ENCODE measurements around the gene MCHR1. TPM values are rescaled to one million over a fixed set of nuclear protein-coding genes. Genes with fewer than 3 reads are reported as not detected.
A peak's percentile ranks its signal among the peaks of the same experiment; 100 is the strongest.

Gene MCHR1
- total RNA-seq, 1 donor from 2014 or later, result 0.43 TPM

DNA sequence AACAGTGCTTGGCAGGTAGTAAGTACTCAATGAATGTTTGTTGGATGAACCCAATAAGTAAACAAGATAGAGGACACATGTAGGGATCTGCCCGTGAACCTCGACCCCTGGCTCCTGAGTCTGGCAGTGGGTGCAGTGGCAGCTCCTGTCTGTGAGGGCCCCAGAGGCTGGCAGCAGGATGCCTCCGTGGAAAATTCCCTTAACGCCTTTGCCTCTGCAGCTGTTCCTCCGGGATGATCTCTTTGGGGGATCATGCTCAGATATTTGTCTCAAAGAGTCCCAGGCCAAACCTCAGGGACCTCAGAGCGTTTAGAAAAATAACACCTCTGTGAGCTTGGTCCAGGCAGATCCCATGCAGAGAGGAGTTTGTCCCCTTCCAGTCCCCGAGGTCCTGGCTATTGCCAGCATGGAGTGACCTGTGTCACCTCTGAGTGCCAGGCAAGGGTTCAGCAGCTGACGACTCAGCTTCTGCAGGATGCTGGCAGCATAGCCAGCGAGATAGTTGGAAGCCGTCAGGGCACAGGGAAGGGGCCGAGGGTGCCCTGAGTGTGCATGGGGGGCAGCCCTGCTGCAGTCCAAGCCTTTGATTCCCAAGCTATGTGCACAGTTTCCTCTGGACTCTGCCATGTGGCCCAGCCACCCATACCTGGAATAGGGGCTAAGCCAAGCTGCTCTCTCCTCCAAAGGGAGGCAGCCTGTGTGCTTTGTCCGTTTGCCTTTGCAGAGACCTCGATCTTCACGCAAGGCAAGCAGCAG is 613 bp upstream of the MCHR1 start:
- no peak for DNase-seq (ENCODE audit: low spot score)

DNA sequence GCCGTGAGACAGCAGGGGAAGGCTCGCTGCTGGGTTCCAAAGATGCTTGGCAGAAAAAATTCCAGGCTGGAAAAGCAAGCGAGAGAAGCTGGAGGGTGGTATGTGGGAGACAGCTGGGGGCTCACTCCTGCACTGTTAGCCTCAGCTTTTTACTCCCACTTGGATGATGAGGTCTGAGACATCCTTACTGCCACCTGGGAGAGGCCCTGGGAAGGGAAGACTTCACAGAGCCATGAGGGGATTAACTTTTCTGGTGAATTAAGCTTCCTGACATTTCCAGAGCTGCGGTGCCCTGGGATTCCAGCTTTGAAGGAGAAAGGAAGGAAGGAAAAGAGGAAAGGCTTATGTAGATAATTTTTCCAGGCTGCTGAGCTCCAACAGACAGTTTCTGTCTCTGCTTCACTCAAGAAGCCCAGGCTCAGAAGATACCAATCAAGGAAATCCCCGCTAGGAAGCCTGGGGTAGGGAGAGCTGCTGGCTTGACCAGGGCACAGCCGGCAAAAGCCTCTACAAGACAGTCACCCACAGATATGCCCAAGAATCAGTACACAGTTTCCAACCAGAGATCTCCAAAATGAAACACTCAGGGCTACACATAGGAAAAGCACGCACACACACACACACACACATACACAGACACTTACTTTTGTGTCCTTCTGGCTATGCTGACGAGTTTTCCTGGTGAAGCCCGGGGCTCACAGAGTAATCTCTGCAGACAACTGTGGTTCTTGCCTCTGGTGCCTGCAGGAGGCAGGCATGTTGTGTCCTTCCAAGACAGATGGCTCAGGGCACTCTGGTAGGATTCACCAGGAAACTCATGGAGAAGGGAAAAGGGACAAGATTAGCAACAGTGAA is 907 bp downstream of the MCHR1 start:
- DNase-seq (ENCODE audit: low spot score), result no peak
- intact Hi-C loops (cut with DNase I), result no loop called here

More for the DNA sequence above, 613 bp upstream of the MCHR1 start:
- intact Hi-C loops (cut with DNase I), result no loop called here

DNA sequence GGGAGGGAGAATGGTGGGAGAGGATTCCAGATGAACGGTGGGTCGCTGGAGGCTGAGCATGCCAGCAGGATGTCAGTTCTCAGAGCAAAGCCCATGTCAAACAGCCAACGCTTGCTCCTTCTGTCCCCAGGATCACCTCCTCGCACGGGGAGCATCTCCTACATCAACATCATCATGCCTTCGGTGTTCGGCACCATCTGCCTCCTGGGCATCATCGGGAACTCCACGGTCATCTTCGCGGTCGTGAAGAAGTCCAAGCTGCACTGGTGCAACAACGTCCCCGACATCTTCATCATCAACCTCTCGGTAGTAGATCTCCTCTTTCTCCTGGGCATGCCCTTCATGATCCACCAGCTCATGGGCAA is 1.5 kb downstream of the MCHR1 start:
- DNase-seq (ENCODE audit: low spot score), result no peak
- intact Hi-C loops (cut with DNase I), result no loop called here

DNA sequence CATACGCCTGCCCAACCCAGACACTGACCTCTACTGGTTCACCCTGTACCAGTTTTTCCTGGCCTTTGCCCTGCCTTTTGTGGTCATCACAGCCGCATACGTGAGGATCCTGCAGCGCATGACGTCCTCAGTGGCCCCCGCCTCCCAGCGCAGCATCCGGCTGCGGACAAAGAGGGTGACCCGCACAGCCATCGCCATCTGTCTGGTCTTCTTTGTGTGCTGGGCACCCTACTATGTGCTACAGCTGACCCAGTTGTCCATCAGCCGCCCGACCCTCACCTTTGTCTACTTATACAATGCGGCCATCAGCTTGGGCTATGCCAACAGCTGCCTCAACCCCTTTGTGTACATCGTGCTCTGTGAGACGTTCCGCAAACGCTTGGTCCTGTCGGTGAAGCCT is 2.2 kb downstream of the MCHR1 start:
- no peak for DNase-seq (ENCODE audit: low spot score)
- intact Hi-C loops (cut with DNase I), result no loop called here

DNA sequence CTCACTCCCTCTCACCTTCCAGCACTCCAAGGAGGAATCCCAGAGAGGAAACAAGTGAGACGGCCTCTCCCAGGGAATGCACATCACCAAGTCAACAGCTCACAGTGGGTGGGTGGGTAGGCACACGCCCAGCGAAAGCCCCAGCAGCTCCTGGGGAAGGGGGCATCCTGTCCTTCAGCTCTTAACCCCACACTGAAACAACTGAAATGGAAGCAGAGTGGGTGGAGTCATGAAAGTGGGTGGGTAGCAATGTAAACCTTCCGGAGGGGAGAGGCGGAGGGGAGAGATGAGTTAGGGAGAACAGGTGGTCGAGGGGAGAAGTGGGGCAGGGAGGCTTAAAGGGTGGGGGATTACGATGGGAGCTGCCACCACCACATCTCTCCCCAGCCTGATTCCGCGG is 5.4 kb downstream of the MCHR1 start:
- no peak for DNase-seq (ENCODE audit: low spot score)
- intact Hi-C loops (cut with DNase I), result loop anchor here (2.0 kb wide), 1 partner anchor 80 kb away; no protein-coding TSS in a partner anchor

DNA sequence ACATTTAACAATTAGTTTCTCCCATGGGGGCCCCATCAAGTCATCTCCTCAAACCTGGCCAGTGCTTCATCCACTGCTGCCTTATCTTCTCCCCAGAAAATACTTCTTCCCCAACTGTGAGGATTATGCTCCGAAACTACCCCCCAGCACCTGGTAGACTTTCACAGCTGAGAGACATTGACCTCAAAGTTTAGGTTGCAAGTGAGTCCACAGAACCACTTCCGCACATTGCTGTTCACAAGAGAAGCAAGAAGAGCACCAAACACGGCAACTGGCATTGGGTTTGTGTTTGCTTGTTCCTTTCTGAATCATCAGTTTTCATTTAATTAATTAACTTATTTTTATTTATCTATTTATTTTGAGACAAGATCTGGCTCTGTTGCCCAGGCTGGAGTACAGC is 6.1 kb downstream of the MCHR1 start:
- intact Hi-C loops (cut with DNase I), result loop anchor here (2.0 kb wide), 1 partner anchor 79 kb away; no protein-coding TSS in a partner anchor
- no peak for DNase-seq (ENCODE audit: low spot score)

DNA sequence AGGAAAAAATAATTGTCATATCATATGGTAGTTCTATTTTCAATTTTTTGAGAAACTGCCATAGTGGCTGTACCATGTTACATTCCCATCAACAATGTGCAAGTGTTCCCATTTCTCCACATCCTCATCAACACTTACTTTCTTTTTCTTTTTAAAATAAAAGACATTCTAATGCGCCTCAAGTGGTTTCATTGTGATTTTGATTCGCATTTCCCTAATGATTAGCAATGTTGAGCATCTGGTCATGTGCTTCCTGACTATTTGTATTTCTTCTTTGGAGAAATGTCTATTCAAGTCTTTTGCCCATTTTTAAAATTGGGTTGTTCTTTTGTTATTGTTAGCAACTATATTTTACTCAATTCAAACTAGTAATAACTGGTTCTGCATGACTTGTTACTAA is 8.4 kb downstream of the MCHR1 start:
- no peak for DNase-seq (ENCODE audit: low spot score)
- intact Hi-C loops (cut with DNase I), result no loop called here

DNA sequence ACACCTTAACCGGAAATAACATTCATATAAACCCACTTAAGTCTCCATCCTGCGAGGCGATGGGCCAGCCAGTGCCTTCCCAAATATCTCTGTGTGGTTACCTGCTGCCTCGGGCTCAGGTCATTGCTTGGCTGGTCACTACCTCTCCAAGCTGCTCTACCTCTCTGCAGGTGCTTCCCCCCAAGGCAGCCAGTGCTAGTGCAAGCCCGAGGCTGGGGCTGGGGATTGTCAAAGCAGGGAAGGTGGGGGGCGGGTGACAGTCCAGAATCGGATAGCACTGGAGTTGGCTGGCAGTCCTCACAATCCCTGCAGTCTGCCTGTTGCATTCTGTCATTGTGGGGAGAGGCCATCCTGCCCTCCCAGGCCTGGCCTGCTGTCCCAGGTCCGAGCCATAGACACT is 11.1 kb downstream of the MCHR1 start:
- DNase-seq (ENCODE audit: low spot score), result no peak
- intact Hi-C loops (cut with DNase I), result no loop called here

DNA sequence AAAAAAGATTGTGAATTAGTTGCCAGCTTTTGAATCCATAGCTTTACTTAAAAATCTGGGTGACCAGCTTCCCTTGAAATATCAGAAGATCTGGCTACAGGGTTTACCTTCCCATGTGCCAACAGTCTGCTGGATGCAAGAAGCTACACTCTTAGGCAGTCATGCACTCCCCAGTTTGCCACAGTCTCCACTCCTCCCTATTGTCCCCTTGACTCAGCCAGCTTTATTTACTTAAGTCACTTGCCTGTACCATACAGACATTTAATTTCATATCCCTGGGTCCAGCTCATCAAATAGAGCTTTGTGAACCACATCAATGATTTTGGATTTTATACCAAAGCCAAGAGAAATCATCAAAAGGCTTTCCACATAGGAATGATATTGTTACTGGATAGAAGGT is 12.2 kb downstream of the MCHR1 start:
- no peak for DNase-seq (ENCODE audit: low spot score)
- intact Hi-C loops (cut with DNase I), result no loop called here

DNA sequence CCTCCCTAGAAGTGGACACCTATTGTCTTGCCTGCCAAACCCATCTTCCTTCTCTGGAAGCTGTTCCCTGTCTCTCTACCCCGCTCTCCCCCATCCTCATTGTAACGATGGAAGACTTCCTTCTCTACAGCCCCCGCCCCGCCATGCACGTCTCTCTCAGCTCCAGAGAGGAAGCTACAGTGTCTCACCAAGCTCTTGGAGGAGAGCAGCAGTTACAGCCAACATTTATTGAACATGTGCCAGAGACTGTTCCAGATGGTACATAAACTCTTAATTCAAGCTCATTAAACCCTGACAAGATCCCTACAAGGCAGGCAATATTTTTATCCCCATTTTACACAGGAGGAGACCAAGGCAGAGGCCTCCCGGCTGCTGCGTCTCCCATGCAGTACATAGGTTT is 15.1 kb downstream of the MCHR1 start:
- intact Hi-C loops (cut with DNase I), result no loop called here

DNA sequence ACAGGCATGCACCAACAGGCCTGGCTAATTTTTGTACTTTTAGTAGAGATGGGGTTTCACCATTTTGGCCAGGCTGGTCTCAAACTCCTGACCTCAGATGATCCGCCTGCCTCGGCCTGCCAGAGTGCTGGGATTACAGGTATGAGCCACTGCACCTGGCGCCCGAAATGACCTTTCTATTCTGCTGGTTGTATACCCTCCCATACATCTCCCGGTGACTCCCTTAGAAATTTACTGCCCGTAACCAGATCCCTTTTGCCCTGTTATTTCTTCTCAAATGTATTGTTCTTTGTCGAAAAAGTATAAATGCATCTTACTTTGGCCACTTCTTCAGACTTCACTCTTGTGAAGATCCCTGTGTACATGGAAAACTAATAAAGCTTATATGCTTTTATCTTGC is 22.0 kb downstream of the MCHR1 start:
- intact Hi-C loops (cut with DNase I), result no loop called here
- no peak for DNase-seq (ENCODE audit: low spot score)

More for the DNA sequence above, 15.1 kb downstream of the MCHR1 start:
- DNase-seq (ENCODE audit: low spot score), result peak; percentile 53

DNA sequence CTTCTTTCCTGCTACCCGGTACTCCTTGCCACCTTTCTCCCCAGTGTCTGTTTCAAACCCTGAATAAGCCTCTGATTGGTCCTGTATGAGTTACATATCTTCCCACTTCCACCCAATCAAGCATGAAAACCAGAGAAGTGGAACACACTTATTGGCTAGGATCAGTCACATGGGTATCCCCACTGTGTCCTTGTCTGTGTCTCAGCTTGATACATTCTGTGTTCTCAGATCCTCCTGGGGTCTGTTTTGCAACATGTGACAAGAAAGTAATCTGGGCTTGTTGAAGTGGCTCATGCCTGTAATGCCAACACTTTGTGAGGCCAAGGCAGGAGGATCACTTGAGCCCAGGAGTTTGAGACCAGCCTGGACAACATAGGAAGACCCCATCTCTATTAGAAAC is 23.9 kb downstream of the MCHR1 start:
- intact Hi-C loops (cut with DNase I), result no loop called here
- DNase-seq (ENCODE audit: low spot score), result peak; percentile 7

DNA sequence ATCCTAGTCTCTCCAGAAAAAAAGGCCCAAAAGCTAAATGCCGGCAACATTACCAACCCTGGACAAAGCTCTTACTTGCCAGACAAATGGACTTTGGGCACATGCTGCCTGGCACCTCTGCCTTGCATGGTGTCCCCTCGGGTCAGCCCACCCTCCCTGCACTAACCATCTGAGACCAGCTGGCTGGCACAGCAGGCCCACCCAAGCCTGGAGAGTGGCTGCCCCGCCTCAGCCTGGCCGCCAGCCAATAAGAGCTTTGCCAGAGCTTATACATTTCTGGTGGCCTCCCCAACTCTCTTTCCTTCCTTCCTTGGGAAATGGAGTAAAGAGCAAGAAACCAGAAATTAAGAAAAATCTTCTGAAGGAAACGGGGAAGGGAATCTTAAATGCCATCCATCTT is 24.5 kb downstream of the MCHR1 start:
- no peak for DNase-seq (ENCODE audit: low spot score)
- intact Hi-C loops (cut with DNase I), result no loop called here

DNA sequence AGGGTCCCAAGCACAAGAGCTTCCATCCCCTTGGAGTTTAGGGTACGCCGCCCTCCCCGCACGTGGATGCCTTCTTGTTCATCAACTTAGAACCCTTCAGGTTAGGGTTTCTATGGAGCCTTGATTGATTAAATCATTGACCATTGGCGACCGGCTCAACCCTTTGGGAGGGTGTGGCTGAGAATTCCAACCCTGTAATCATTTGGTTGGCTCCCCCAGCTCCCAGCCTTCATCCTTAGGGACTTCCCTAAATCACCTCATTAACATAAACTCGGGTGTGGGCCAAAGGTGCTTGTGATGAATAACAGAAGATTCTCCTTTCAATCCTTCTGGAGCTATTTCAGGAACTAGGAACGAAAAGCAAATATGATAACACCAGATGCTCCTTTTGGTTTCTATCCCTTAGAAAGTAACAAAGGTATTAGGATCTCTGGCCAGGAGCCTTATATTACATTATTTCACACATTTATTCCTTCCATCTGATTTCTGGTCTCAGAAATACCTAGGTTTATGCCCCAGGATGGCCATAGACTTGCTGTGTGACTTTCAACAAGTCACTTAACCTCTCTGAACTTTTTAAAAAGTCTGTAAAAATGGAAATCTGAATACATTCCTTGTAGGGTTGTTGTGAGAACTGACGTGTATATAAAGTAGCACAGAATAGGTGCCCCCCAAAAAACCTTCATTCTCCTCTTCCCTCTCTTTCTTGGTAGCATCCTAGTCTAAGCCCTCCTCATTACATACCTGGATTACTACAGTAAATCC is 26.8 kb downstream of the MCHR1 start:
- intact Hi-C loops (cut with DNase I), result no loop called here
- no peak for DNase-seq (ENCODE audit: low spot score)

DNA sequence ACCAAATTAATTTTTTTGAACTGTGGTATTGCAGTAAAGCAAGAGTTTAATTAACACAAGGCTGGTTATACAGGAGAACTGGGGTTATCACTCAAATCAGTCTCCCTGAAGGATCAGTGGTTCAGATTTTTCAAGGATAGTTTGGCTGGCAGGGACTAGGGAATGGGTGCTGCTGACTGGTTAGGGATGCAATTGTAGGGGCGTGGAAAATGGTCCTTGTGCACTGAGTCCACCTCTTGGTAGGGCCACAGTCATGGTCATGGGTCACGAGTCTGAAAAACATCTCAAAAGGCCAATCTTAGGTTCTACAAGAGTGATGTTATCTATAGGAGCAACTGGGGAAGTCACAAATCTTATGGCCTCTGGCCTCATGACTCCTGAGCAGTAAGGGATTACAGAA is 27.9 kb downstream of the MCHR1 start:
- intact Hi-C loops (cut with DNase I), result no loop called here
- no peak for DNase-seq (ENCODE audit: low spot score)

DNA sequence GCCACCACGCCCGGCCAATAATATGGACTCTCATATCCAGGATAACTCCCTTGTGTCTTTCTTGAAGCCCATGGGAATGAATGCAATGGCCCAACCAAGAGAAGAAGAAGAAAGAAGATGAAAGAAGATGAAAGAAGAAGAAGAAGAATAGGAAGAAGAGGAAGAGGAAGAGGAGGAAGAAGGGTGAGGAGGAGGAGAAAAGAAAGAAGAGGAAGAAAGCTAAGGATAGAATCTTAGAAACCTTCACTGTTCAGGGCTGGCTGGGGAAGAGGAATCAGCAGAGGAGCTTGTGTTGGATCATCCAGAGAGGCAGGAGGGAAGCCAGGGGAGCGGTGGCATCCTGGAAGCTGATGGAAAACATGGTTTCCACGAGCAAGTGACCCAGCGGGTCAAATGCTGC is 28.9 kb downstream of the MCHR1 start:
- intact Hi-C loops (cut with DNase I), result no loop called here

DNA sequence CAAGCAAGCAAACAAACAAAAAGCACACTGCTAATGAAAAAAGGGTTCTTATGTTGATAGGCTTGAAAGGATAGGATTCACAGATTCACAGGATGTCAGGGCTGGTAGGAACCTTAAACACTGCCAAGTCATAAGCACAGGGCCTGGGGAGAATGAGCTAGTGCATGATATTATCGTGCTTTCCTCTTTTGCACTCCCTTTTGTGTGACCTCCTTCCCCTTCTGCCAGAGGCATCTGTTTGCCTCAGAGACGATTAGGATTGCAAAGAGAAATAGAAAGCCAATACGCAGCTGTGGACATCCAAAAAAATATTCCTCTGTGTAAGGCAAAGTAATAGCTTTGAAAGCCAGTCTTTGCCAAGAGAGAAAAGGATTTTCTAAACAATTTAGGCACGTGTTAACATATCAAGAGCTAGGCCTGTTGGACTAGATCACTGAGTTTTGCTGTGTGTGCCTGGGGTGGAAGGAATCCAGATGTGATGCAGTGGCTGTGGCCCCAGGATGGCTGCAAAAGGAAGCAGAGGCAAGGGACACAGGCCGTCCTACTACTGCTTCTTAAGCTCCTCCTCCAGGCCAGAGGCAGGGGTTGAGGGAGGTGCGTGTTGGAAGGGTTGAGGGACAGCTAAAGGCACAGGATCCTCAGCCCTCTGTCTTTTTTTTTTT is 30.6 kb downstream of the MCHR1 start:
- intact Hi-C loops (cut with DNase I), result loop anchor here (5.0 kb wide), 1 partner anchor 43 kb away; no protein-coding TSS in a partner anchor
- DNase-seq (ENCODE audit: low spot score), result peak; percentile 19

More for the DNA sequence above, 28.9 kb downstream of the MCHR1 start:
- no peak for DNase-seq (ENCODE audit: low spot score)

DNA sequence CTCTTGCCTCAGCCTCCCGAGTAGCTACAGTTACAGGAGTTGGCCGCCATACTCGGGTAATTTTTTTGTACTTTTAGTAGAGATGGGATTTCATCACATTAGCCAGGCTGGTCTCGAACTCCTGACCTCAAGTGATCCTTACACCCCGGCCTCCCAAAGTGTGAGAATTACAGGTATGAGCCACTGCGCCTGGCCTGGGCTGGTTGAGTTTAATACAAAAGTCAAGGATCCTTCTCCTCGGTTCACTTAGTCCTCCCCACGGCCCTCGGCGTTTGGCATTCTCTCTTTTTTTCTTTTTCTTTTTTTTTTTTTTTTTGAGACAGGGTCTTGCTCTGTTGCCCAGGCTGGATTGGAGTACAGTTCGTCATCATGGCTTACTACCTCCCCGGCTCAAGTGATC is 33.0 kb downstream of the MCHR1 start:
- no peak for DNase-seq (ENCODE audit: low spot score)
- intact Hi-C loops (cut with DNase I), result loop anchor here (5.0 kb wide), 1 partner anchor 45 kb away; no protein-coding TSS in a partner anchor

DNA sequence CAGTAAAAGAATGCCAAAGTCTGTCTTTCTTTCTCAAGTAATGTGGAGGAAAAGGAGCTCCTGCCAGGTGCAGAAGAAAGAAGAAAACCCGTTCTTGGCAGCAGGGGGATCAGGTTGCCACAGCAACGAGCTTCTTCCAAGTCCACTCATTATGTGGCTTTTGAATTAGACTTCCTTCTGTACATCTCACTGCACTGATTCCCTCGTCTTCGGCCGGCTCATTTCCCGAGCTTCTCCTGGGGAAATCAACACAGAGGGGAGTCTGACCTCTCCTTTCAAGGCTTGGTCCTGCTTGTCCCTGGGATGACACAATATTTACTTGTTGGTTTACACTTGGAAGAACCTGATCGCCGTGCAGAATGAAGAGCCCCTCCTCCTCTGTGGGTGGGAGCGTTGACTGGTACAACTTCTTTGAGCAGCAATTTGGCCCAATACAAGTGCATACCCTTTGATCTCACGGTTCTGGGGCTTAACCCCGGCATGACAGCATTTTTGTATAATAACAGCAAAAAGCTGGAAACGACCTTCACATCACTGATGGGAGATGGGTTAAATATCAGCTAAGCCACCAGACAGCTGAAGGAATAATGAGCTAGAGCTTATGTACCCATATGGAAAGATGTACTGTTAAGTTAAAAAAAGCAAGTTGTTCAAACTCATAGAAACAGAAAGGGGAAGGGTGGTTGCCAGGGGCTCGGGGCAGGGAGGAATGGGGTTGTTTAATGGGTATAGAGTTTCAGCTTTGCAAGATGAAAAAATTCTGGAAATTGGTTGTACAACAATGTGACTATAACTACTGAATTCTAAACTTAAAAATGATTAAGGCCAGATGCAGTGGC is 35.4 kb downstream of the MCHR1 start:
- DNase-seq (ENCODE audit: low spot score), result no peak

More for the DNA sequence above, 35.4 kb downstream of the MCHR1 start:
- intact Hi-C loops (cut with DNase I), result loop anchor here (5.0 kb wide), 1 partner anchor 47 kb away; no protein-coding TSS in a partner anchor

Data from cardiac septum (tissue), 1 donor.